Transverse colon (tissue), 4 donors: ENCODE data around the gene PPP4C. TPM values are rescaled to one million over a fixed set of nuclear protein-coding genes. Genes with fewer than 3 reads are reported as not detected.
A peak's percentile ranks its signal among the peaks of the same experiment; 100 is the strongest.

Source experiments
- DNase-seq: peaks from one replicate; pipeline ENCODE4 v3.0.0-alpha.2; 2019
- H3K27ac ChIP-seq, 4 donors: fragments of 200-600 bp; sonication (generic); 2 replicates each; pipeline ENCODE4 v1.5.1; 2016 to 2018; ENCODE audit warnings: inconsistent platforms in 4 of 4
- H3K27me3 ChIP-seq: fragments of 200-600 bp; sonication (generic); 2 replicates; pipeline ENCODE4 v1.5.1; 2017; ENCODE audit warnings: inconsistent platforms
- H3K36me3 ChIP-seq, 4 donors: fragments of 200-600 bp; sonication (generic); 2 replicates each; pipeline ENCODE4 v1.5.1; 2017 to 2019; ENCODE audit warnings: inconsistent platforms in 4 of 4
- H3K4me1 ChIP-seq, 4 donors: fragments of 200-600 bp; sonication (generic); 2 replicates each; pipeline ENCODE4 v1.5.1; 2017 to 2020; ENCODE audit warnings: inconsistent platforms in 4 of 4
- H3K4me3 ChIP-seq, 4 donors: fragments of 200-600 bp; sonication (generic); 1 replicate in 1 of 4; 2 replicates in 3 of 4; pipeline versions ENCODE4 v1.5.1 to v1.6.1; 2017 to 2019; ENCODE audit warnings: inconsistent platforms in 4 of 4
- H3K9me3 ChIP-seq, 2 donors: fragments of 200-600 bp; sonication (generic); 2 replicates each; pipeline ENCODE4 v1.5.1; 2017 to 2019; ENCODE audit warnings: inconsistent platforms in 2 of 2
- EP300 ChIP-seq: sonication (generic); formaldehyde crosslinking; IDR thresholded peaks from one replicate; pipeline ENCODE4 v1.6.1; 2017; ENCODE audit warnings: antibody characterized with exemption, low read depth
- POLR2A ChIP-seq: fragments of 450-650 bp; IDR thresholded peaks from one replicate; pipeline ENCODE4 v1.6.1; 2016; ENCODE audit warnings: antibody characterized with exemption, mild to moderate bottlenecking, moderate library complexity
- POLR2AphosphoS5 ChIP-seq, 3 donors: sonication (generic); formaldehyde crosslinking; IDR thresholded peaks; one replicate each; pipeline ENCODE4 v1.6.1; 2016; ENCODE audit warnings: antibody characterized with exemption in 3 of 3
- WGBS, 2 donors: methylation state at CpG; one replicate each; pipeline ENCODE4 v1.1.5; 2018; ENCODE audit warnings: low coverage in 1 of 2; 5-methylcytosine and 5-hydroxymethylcytosine counted together
- in situ Hi-C, 4 donors: fragments of 200-750 bp; cut with MboI; loops; one replicate each; pipeline versions ENCODE4 v1.15.0 to v1.15.1; 2017; ENCODE audit warnings: low sequenced_read_pairs in 3 of 4, low pct_ligation_motif_present in 1 of 4, low pct_unique_long_range_greater_than_20kb in 1 of 4
- intact Hi-C: fragments of 100-400 bp; cut with DNase I; formaldehyde crosslinking; loops from one replicate; pipeline ENCODE4 v1.15.1; 2023; ENCODE audit warnings: low total_unique reads
- total RNA-seq, 4 donors: library from RNA; depleted of rRNA; stranded (reverse); fragments of >200 nt; gene quantifications; one replicate each; pipeline ENCODE4 v1.1.0, GENCODE V29; 2016
- TF ChIP-seq, protein P1 (sequence below), 5 experiments: fragments of 200-600 bp in 3 of 5; fragments of 450-650 bp in 2 of 5; sonication (generic) in 3 of 5; IDR thresholded peaks; 1 replicate in 2 of 5; 2 replicates in 3 of 5; pipeline ENCODE4 v1.5.1; 2016 to 2017; ENCODE audit warnings: antibody characterized with exemption in 5 of 5, inconsistent platforms in 3 of 5, mild to moderate bottlenecking in 2 of 5, moderate library complexity in 1 of 5

PPP4C gene
- total RNA-seq, result 10 to 100 TPM; 17.7 to 92.3 (median 74.3) TPM

DNA sequence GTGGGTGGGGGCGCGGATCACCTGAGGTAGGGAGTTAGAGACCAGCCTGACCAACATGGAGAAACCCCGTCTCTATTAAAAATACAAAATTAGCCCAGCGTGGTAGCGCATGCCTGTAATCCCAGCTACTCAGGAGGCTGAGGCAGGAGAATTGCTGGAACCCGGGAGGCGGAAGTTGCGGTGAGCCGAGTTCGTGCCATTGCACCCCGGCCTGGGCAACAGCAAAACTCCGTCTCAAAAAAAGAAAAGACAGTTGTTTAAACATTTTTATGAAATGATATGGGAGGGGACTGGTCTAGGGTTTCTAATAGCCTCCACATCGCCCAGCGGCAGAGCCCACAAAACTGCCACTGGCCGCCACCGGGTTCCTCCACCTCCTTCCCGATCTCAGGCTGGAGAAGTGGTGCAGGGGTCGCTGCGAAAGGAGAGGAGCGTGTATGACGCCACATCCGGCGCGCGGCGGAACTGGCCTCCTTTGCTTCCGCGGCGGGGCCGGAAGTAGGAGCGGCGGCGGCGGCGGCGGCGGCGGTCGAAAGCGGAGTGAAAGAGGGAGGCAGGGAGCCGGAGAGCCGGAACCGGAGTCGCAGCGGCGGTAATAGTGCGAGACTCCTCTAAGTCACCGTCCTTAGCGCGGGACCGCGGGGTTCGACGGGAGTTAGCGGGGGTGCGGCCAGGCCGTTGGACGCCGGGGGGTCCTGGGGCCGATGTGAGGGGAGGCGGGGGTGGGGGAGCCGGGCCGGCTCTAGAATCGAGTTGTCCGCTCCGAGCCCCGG lies at the start of gene PPP4C:
Gene PPP4C (plus strand): TSS at position 492 of the 773 bp plus-strand sequence. CDS start 384 bp downstream, outside the sequence.
- peak; percentile 95 for DNase-seq
- Histone ChIP-seq H3K36me3 (peaks cover 0 to 20% (median 5%) of the 10 kb centered on the region in 4 donors), H3K27ac (peak within 1 kb of the TSS; percentile 91 to 95 (median 92)), H3K4me1 (peaks cover 15 to 35% (median 24%) of the 10 kb centered on the region in 4 donors), H3K27me3 (no peaks in the 10 kb centered on the region), H3K9me3 (no peaks in the 10 kb centered on the region), H3K4me3 (peak within 1 kb of the TSS; percentile 87 to 98 (median 92))
- 0 to 1% methylated on average over 4 to 49 of the region's 67 CpGs for WGBS, 2 donors
- intact Hi-C loops (no loop called here), in situ Hi-C loops (loop anchor here in 2 of 4 donors (25.0 kb wide), 2 partner anchors 337 to 562 kb away; partner anchors contain the start of gene ZNF771 (in 2 of the 2))
- TF ChIP-seq POLR2A (peak; percentile 95), POLR2AphosphoS5 (IDR thresholded peaks at IDR 0.05) (peak; percentile 87 to 98 (median 96)), EP300 (no peak)
- TF ChIP-seq, protein P1, sequence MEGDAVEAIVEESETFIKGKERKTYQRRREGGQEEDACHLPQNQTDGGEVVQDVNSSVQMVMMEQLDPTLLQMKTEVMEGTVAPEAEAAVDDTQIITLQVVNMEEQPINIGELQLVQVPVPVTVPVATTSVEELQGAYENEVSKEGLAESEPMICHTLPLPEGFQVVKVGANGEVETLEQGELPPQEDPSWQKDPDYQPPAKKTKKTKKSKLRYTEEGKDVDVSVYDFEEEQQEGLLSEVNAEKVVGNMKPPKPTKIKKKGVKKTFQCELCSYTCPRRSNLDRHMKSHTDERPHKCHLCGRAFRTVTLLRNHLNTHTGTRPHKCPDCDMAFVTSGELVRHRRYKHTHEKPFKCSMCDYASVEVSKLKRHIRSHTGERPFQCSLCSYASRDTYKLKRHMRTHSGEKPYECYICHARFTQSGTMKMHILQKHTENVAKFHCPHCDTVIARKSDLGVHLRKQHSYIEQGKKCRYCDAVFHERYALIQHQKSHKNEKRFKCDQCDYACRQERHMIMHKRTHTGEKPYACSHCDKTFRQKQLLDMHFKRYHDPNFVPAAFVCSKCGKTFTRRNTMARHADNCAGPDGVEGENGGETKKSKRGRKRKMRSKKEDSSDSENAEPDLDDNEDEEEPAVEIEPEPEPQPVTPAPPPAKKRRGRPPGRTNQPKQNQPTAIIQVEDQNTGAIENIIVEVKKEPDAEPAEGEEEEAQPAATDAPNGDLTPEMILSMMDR (IDR thresholded peaks at IDR 0.05), result peak in 2 of 5 experiments; percentile 6 to 17

DNA sequence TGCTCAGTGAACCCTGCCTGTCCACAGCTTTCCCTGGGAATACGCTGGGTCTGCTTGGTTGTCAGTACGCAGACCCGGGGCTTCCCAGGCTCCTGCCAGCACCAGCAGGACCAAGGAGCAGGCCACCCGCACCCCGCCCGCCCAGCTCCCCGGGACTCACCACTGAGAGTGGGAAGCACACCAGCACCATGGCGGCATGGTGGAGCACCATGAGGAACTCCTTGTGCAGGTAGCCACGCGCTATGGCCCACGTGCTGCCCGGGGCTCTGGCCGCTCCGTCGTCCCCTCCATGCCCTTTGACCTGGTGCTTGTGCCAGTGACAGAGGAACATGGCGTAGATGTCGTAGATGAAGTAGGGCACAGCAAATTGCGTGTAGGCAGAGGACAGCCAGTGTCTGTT lies 49.3 kb upstream of the PPP4C start:
- intact Hi-C loops, result no loop called here
- no peaks in the 10 kb centered on the region for H3K36me3 ChIP-seq
- WGBS, 2 donors, result 86 to 90% methylated on average over 2 to 17 of the region's 18 CpGs
- H3K27me3 ChIP-seq, result peaks cover 66% of the 10 kb centered on the region
- no peak for TF ChIP-seq EP300
- TF ChIP-seq, protein P1 (IDR thresholded peaks at IDR 0.05), result no peak
- TF ChIP-seq POLR2A, result no peak
- no peak for TF ChIP-seq POLR2AphosphoS5 (IDR thresholded peaks at IDR 0.05)
- H3K4me1 ChIP-seq, result peaks cover 0 to 11% (median 4%) of the 10 kb centered on the region in 4 donors
- H3K27ac ChIP-seq, result no peak overlapping the region
- no peak for DNase-seq
- no peaks in the 10 kb centered on the region for H3K9me3 ChIP-seq
- in situ Hi-C loops, result loop anchor here in 3 of 4 donors (10.0 to 25.0 kb wide), 2 partner anchors 139 to 332 kb away; partner anchors contain the start of gene SEZ6L2 (in 1 of the 3)
- H3K4me3 ChIP-seq, result no peak overlapping the region

- Histone ChIP-seq H3K36me3 (no peaks in the 10 kb centered on the region), H3K27me3 (peaks cover 80% of the 10 kb centered on the region), H3K27ac (no peak overlapping the region), H3K4me3 (no peak overlapping the region), H3K4me1 (peaks cover 0 to 9% (median 4%) of the 10 kb centered on the region in 4 donors), H3K9me3 (no peaks in the 10 kb centered on the region)
- TF ChIP-seq EP300, result no peak
- TF ChIP-seq, protein P1 (IDR thresholded peaks at IDR 0.05), result no peak
- no peak for TF ChIP-seq POLR2A
- no peak for TF ChIP-seq POLR2AphosphoS5 (IDR thresholded peaks at IDR 0.05)
- in situ Hi-C loops (loop anchor here in 3 of 4 donors (10.0 to 25.0 kb wide), 2 partner anchors 141 to 333 kb away; partner anchors contain the start of gene SEZ6L2 (in 1 of the 3)), intact Hi-C loops (no loop called here)
- WGBS, 2 donors, result 31 to 49% methylated on average over 3 to 12 of the region's 13 CpGs
- DNase-seq, result no peak
These were observed 48.0 kb upstream of the PPP4C start for GRCh38 chr16:30027588-30028437.
